Measurements from ENCODE around the gene SCN5A.

SCN5A gene

GRCh38 chr3:38516669-38517068, 132.8 kb downstream of the SCN5A start:
- no peak for DNase-seq (ENCODE audit: low spot score)
- in situ Hi-C loops (cut with MboI; ENCODE audit: low sequenced_read_pairs, unreplicated experiment) = no loop called here
- no peak for TF ChIP-seq CTCF (IDR thresholded peaks at IDR 0.05; ENCODE audit: borderline replicate concordance, control extremely low read depth, extremely low read depth, insufficient read depth, missing control alignments)

GRCh38 chr3:38515367-38515766, 134.1 kb downstream of the SCN5A start:
- in situ Hi-C loops (cut with MboI; ENCODE audit: low sequenced_read_pairs, unreplicated experiment) = no loop called here
- no peak for DNase-seq (ENCODE audit: low spot score)
- TF ChIP-seq CTCF (IDR thresholded peaks at IDR 0.05; ENCODE audit: borderline replicate concordance, control extremely low read depth, extremely low read depth, insufficient read depth, missing control alignments) = no peak

GRCh38 chr3:38511546-38511945, 137.9 kb downstream of the SCN5A start:
- in situ Hi-C loops (cut with MboI; ENCODE audit: low sequenced_read_pairs, unreplicated experiment) = no loop called here
- TF ChIP-seq CTCF (IDR thresholded peaks at IDR 0.05; ENCODE audit: borderline replicate concordance, control extremely low read depth, extremely low read depth, insufficient read depth, missing control alignments) = no peak
- no peak for DNase-seq (ENCODE audit: low spot score)

GRCh38 chr3:38510631-38511030, 138.9 kb downstream of the SCN5A start:
- DNase-seq (ENCODE audit: low spot score) = no peak
- no peak for TF ChIP-seq CTCF (IDR thresholded peaks at IDR 0.05; ENCODE audit: borderline replicate concordance, control extremely low read depth, extremely low read depth, insufficient read depth, missing control alignments)
- in situ Hi-C loops (cut with MboI; ENCODE audit: low sequenced_read_pairs, unreplicated experiment) = no loop called here

GRCh38 chr3:38509732-38510131, 139.8 kb downstream of the SCN5A start:
- no peak for TF ChIP-seq CTCF (IDR thresholded peaks at IDR 0.05; ENCODE audit: borderline replicate concordance, control extremely low read depth, extremely low read depth, insufficient read depth, missing control alignments)
- DNase-seq (ENCODE audit: low spot score) = no peak
- in situ Hi-C loops (cut with MboI; ENCODE audit: low sequenced_read_pairs, unreplicated experiment) = no loop called here

GRCh38 chr3:38507120-38507519, 142.4 kb downstream of the SCN5A start:
- in situ Hi-C loops (cut with MboI; ENCODE audit: low sequenced_read_pairs, unreplicated experiment) = no loop called here
- peak; percentile 59 for DNase-seq (ENCODE audit: low spot score)
- TF ChIP-seq CTCF (IDR thresholded peaks at IDR 0.05; ENCODE audit: borderline replicate concordance, control extremely low read depth, extremely low read depth, insufficient read depth, missing control alignments) = no peak

All from GM13976 (cell line).